Measurements from ENCODE around the gene RARS2.

GRCh38 chr6:87494761-87495422, 94.9 kb downstream of the RARS2 start:
- no peak for TF ChIP-seq POLR2A (IDR thresholded peaks at IDR 0.05; ENCODE audit: low read depth, low read length)
- peak; percentile 80 for TF ChIP-seq SPI1 (IDR thresholded peaks at IDR 0.05; ENCODE audit: low read depth, low read length)
- TF ChIP-seq POLR2AphosphoS5 (IDR thresholded peaks at IDR 0.05; ENCODE audit: low read depth, low read length), result no peak
- TF ChIP-seq PAX5 (IDR thresholded peaks at IDR 0.05; ENCODE audit: insufficient read depth, low read length, severe bottlenecking), result no peak
- TF ChIP-seq TAF1 (IDR thresholded peaks at IDR 0.05; ENCODE audit: low read depth, low read length), result no peak

Data from GM12891 (cell line).